Activated naive CD8-positive, alpha-beta T cell treated with anti-CD3 and anti-CD28 coated beads, Interleukin-2, amount 50 U/mL, for 24 hours (primary cell): Measurements from ENCODE around the gene TBX6.
"Not testable (repeated sequence)": the region's sequence is repeated elsewhere in the genome, so short reads cannot be mapped to it uniquely, and the experiment has no call there.

Experiments used
- ATAC-seq: fragments of 150-1000 bp; cut with Tn5 transposase; one replicate; pipeline ENCODE4 v1.10.0; 2021
- DNase-seq: peaks from one replicate; pipeline ENCODE4 v3.0.0; 2021
- H3K27ac Mint-ChIP-seq: one replicate; pipeline ENCODE4 v1.8.0; 2021; ENCODE audit warnings: mild to moderate bottlenecking, mixed read lengths
- H3K27me3 Mint-ChIP-seq: one replicate; pipeline ENCODE4 v1.8.0; 2021; ENCODE audit warnings: mixed read lengths
- H3K36me3 Mint-ChIP-seq: one replicate; pipeline ENCODE4 v1.8.0; 2021; ENCODE audit warnings: low read depth, mixed read lengths
- H3K4me1 Mint-ChIP-seq: one replicate; pipeline ENCODE4 v1.8.0; 2021; ENCODE audit warnings: mixed read lengths
- H3K4me3 Mint-ChIP-seq: one replicate; pipeline ENCODE4 v1.8.0; 2021; ENCODE audit warnings: mild to moderate bottlenecking, moderate library complexity, mixed read lengths
- H3K9me3 Mint-ChIP-seq: one replicate; pipeline ENCODE4 v1.8.0; 2021; ENCODE audit warnings: mixed read lengths

Gene TBX6

DNA sequence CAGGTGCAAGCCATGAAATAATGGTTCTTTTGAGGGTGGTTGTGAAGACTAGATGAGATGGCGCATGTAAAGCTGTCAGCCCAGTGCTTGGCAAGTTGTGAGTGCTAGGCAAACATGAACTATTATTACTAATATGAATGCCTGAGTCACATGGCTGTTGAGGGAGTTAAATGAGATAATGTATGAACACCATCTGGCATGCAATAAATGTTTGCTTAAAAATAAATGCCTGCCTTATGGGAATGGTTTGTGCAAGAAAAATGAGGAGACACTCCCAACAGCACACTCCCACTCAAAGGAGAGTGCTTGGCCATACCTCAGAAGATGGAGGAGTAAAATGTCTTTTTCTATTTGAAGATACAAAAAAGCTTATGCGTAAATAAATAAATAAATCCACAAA, 27.7 kb upstream of the TBX6 start:
- no peaks in the 10 kb centered on the region for H3K9me3 Mint-ChIP-seq
- H3K4me1 Mint-ChIP-seq, result peaks cover 20% of the 10 kb centered on the region
- H3K36me3 Mint-ChIP-seq, result peaks cover 3% of the 10 kb centered on the region
- no peak for ATAC-seq
- no peak for DNase-seq
- no peak overlapping the region for H3K27ac Mint-ChIP-seq
- no peak overlapping the region for H3K4me3 Mint-ChIP-seq
- no peaks in the 10 kb centered on the region for H3K27me3 Mint-ChIP-seq

GRCh38 chr16:30117768-30118167, 26.0 kb upstream of the TBX6 start:
- DNase-seq (no peak), ATAC-seq (no peak)
- no peaks in the 10 kb centered on the region for H3K27me3 Mint-ChIP-seq
- no peaks in the 10 kb centered on the region for H3K9me3 Mint-ChIP-seq
- peaks cover 3% of the 10 kb centered on the region for H3K36me3 Mint-ChIP-seq
- no peak overlapping the region for H3K27ac Mint-ChIP-seq
- H3K4me1 Mint-ChIP-seq, result peaks cover 19% of the 10 kb centered on the region
- H3K4me3 Mint-ChIP-seq, result no peak overlapping the region

GRCh38 chr16:30116291-30117207, 24.8 kb upstream of the TBX6 start:
- peaks cover 3% of the 10 kb centered on the region for H3K36me3 Mint-ChIP-seq

DNA sequence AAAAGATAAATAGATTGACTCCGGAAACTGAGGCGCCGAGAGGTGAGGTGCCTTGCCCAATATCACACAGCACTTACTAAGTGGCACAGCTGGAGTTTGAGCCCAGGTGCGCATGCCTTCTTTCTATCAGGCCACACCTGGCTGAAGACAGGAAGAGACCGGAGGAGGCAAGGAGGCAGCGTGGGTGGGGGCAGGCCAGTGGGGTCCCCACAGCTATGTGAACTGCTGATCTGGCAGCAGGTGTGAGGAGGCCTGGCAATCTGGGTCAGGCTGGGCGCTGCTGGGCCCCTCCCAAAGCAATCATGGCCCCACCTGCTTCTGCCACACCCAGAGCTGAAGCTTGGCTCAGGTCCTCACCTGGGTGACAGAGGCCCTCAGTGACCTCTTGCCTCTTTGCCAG, 23.5 kb upstream of the TBX6 start:
- Mint-ChIP-seq H3K27me3 (no peaks in the 10 kb centered on the region), H3K27ac (no peak overlapping the region), H3K36me3 (peaks cover 3% of the 10 kb centered on the region), H3K9me3 (no peaks in the 10 kb centered on the region), H3K4me3 (no peak overlapping the region), H3K4me1 (peaks cover 8% of the 10 kb centered on the region)
- no peak for ATAC-seq
- no peak for DNase-seq

More at GRCh38 chr16:30116291-30117207, 24.8 kb upstream of the TBX6 start:
- Mint-ChIP-seq H3K4me1 (peaks cover 13% of the 10 kb centered on the region), H3K4me3 (no peak overlapping the region), H3K27ac (no peak overlapping the region), H3K9me3 (no peaks in the 10 kb centered on the region), H3K27me3 (no peaks in the 10 kb centered on the region)
- ATAC-seq (no peak), DNase-seq (no peak)

DNA sequence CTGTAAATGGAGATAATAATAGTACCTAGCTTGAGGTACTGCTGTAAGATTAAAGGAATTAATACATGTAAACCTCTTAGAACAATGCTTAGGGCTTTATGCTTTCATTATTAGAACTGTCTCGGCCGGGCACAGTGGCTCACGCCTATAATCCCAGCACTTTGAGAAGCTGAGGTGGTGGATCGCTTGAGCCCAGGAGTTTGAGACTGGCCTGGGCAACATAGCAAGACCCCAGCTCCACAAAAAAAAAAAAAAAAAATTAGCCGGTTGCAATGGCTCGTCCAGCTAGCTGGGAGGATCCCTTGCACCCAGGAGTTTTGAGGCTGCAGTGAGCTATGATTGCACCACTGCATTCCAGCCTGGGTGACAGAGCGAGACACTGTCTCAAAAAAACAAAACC, 23.1 kb upstream of the TBX6 start:
- H3K36me3 Mint-ChIP-seq, H3K9me3 Mint-ChIP-seq, DNase-seq, H3K4me1 Mint-ChIP-seq, H3K4me3 Mint-ChIP-seq, ATAC-seq, H3K27me3 Mint-ChIP-seq, H3K27ac Mint-ChIP-seq: not testable (repeated sequence)

DNA sequence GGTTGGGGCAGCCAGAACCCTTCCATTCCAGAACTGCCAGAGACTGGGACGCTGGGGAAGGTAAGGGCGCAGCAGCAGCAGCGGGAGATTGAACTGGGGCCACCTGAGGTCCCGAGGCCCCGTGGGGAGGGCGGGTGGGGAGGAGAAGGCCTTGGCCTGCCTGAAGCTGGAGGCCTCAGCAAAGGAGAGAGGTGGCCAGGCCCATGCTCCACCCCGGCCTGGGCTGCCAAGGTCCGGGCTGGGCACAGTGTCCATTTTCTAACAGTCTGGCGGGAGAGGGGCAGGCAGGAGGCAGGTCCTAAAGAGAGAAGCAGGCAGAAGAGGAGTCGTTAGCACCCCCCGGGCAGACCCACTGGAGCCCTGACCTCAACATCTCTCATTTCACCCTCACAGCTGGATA, 22.7 kb upstream of the TBX6 start:
- Mint-ChIP-seq H3K27ac (no peak overlapping the region), H3K36me3 (peaks cover 2% of the 10 kb centered on the region), H3K4me3 (no peak overlapping the region), H3K27me3 (no peaks in the 10 kb centered on the region), H3K9me3 (no peaks in the 10 kb centered on the region), H3K4me1 (peaks cover 4% of the 10 kb centered on the region)
- ATAC-seq, result no peak
- DNase-seq, result no peak

DNA sequence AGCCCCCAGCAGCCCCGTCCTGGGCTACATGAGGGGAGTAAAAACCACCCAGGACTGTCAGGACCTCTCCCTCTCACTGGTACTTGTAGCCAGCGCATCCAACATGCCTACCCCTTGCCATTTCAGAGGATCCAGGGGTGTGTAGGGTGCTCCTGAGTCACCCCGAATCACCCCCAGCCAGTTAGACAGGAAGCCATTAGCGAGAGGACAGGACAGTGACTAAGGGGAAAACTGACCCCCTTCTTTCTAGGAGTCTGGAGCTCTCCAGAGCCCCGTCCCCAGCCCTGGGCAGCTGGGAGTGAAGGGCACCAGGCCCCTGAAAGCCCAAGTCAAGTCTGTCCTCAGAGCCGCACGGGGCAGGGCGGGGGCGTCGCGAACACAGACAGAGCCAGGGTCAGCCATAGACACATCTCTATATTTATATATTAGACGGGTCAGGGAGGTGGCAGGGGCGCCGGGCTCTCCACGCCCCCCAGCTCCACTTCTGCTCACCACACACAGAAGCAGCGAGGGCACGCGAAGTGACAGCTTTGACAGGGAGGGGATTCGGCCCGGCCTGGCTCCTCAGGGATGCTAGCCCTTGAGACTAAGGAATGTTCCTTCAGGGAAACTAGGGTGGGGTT, 22.1 kb upstream of the TBX6 start:
- DNase-seq (no peak), ATAC-seq (peak; percentile 3)
- no peaks in the 10 kb centered on the region for H3K27me3 Mint-ChIP-seq
- H3K27ac Mint-ChIP-seq, result no peak overlapping the region
- no peaks in the 10 kb centered on the region for H3K9me3 Mint-ChIP-seq
- no peaks in the 10 kb centered on the region for H3K36me3 Mint-ChIP-seq
- H3K4me3 Mint-ChIP-seq, result no peak overlapping the region
- H3K4me1 Mint-ChIP-seq, result peaks cover 3% of the 10 kb centered on the region

DNA sequence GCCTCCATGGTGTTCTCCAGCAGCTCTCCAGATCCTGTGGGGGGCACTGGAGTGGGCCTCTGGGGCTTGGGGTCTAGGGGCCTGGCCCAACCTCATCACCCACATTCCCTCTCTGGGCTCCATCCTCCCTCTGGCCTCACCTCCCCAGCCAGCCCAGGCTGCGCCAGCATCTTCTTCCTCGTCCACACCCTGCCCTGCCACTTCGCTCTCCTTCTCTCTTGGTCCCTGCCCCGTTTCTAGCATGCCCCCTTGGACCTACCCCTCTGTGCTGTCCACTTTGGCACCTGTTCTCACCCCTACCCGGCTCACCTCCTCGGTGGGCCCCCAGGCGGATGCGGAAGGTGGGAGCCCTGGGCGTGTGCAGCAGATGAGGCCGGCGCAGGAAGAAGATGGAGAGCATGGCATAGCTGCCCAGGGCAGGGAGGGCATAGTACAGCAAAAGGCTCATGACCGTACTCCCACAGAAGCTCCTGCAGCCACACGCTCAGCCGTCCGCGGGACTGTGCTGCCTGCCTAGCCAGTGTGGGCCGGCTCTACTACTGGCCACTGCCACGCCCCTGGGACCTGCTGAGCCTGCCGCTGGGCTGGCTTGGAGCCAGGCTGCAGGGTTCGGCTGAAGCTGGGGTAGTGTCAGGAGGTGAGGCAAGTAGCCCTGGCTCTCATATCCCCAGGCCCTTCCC, 21.4 kb upstream of the TBX6 start, which contains the start of gene GDPD3:
Gene GDPD3, minus strand, starts transcription at position 507 of the 680 bp plus-strand sequence. Its CDS starts 59 bp downstream, at position 448.
- Mint-ChIP-seq H3K9me3 (no peaks in the 10 kb centered on the region), H3K27me3 (no peaks in the 10 kb centered on the region), H3K27ac (no peak within 1 kb of the TSS), H3K4me1 (peaks cover 3% of the 10 kb centered on the region), H3K36me3 (no peaks in the 10 kb centered on the region), H3K4me3 (no peak within 1 kb of the TSS)
- DNase-seq, result no peak
- ATAC-seq, result peak; percentile 14

DNA sequence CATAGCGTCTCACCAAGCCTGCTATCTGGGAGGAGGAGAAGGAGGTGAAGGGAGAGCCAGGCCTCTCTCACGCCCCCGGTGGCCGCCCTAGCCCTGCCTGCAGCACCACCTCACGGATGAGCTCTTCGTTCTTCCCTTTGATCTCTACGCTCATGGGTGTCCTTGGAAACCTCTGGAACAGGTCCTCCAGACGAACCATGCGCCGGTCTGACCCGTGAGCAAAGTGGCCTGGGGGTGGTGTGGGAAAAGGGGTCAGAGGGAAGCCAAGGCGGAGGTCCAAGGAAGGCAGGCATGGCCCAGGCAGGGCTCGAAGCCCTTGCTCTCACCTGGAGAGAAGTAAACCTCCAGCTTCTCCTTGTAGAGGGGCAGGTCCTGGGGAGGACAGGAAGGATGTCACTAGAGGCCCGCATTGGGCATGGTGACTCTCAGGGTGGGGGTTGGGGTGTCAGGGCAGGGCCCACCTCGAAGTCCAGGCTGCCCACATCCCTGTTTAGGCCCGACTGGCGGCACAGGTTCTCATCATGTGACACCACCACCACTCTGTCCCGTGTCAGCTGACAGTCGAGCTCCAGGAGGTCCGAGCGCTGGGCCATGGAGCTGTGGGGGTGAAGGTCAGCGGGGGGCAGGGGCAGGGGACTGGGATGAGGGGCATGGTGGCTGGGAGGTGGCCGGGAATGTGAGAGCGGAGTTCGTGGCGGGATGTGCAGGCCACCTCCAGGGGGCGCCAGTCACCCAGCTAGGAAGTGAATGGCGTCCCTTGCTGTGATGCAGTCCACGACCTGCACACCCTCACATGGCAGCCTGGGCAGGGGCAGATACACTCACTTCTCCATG, 20.7 kb upstream of the TBX6 start:
- Mint-ChIP-seq H3K4me3 (no peak overlapping the region), H3K27ac (no peak overlapping the region), H3K9me3 (no peaks in the 10 kb centered on the region), H3K4me1 (peaks cover 3% of the 10 kb centered on the region), H3K36me3 (no peaks in the 10 kb centered on the region), H3K27me3 (no peaks in the 10 kb centered on the region)
- peak; percentile 86 for DNase-seq
- peak; percentile 60 for ATAC-seq

DNA sequence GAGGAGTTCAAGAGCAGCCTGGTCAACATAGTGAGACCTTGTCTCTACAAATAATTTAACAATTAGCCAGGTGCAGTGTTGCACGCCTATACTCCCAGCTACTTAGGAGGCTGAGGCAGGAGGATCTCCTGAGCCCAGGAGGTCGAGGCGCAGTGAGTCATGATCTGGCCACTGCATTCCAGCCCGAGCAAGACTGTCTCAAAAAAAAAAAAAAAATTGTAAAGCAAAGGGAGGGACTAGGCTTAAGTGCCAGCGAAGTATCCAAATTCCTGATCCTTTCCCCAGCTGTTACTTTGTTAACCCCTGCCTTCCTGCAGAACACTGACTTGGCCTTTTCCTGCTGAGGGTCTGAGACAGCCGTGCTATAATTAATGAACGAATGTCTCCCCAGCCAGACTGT, 18.9 kb upstream of the TBX6 start:
- peaks cover 3% of the 10 kb centered on the region for H3K4me1 Mint-ChIP-seq
- no peak overlapping the region for H3K27ac Mint-ChIP-seq
- no peak for ATAC-seq
- peaks cover 2% of the 10 kb centered on the region for H3K36me3 Mint-ChIP-seq
- no peak overlapping the region for H3K4me3 Mint-ChIP-seq
- H3K9me3 Mint-ChIP-seq, result no peaks in the 10 kb centered on the region
- DNase-seq, result no peak
- H3K27me3 Mint-ChIP-seq, result no peaks in the 10 kb centered on the region

DNA sequence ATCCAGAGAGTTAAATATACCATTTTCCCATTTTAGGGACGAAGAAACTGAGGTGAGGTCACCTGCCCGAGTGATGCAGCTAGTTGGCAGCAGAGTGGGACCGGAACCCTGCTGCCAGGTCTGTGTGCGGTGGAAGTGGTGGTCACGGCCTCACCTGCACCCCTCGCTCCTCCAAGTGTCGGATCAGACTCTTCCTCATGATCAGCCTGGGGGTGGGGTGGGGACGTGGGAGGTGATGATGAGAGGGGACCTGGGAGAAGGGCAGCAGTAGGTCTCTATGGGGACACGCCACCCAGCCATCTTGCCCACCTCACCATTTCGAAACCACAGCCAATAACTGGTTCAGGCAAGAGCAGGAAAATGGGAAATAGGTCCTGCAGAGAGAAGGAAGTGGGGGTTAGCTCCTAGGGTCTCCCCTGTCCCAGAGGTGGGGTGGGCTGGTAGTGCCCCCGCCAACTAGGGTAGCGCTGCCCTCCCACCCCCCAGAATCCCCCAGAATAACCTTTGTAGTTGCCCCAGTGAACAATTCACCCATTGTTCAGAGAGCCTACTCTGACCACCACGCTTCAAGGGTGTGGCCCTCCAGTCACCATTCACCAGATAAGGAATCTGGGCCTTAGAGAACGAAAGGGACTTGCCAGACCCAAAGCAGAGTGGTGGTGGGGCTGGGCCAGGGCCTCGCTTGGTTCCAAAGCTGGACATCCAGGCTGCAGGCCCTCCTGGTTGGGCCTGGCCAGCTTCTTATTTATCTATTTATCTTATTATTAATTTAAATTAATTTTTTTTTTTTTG, 16.5 kb upstream of the TBX6 start:
- H3K36me3 Mint-ChIP-seq, result peaks cover 12% of the 10 kb centered on the region
- no peak overlapping the region for H3K4me3 Mint-ChIP-seq
- DNase-seq, result no peak
- ATAC-seq, result no peak
- H3K27ac Mint-ChIP-seq, result no peak overlapping the region
- no peaks in the 10 kb centered on the region for H3K27me3 Mint-ChIP-seq
- no peaks in the 10 kb centered on the region for H3K4me1 Mint-ChIP-seq
- no peaks in the 10 kb centered on the region for H3K9me3 Mint-ChIP-seq

DNA sequence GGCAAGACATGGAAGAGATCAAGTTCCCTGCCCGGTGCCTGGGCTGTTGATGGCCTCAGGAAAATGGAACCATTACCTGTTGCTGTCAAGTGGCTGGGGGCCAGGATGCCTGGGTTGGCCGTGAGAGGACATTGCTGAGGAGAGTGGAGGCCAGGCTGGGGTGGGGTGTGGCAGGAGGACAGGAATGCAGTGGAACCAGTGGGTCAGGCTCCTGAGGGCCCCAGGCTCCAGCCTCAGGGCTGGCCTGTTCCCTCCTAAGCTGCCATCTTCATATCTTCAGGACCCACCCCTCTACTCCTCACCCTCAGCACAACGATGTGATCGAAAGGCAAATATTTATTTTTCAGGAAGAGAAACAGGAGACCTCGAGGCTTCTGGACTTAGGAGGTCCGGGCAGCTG, 12.8 kb upstream of the TBX6 start:
- Mint-ChIP-seq H3K27ac (no peak overlapping the region), H3K27me3 (no peaks in the 10 kb centered on the region), H3K9me3 (no peaks in the 10 kb centered on the region), H3K4me3 (no peak overlapping the region), H3K36me3 (peaks cover 12% of the 10 kb centered on the region), H3K4me1 (no peaks in the 10 kb centered on the region)
- ATAC-seq (no peak), DNase-seq (no peak)

DNA sequence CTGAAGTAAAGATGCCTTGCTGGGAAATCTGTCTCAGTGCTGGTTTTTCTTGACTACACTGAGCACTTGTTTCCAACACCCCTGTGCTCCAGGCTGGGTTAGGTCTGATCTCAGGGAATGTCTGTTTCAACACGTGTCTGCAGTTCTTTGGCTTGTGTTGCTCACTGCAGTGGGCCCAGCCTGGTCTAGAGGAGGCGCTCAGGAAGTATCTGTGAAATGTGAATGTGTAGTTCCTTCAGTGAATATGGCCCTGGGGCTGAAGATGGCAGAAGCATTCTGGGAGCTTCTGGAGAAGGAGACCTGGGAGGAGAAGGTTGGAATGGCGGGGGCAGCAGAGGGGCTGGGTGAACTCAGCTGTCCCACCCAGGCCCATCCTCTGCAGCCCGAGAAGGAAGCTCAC, 12.4 kb upstream of the TBX6 start:
- Mint-ChIP-seq H3K4me1 (no peaks in the 10 kb centered on the region), H3K36me3 (peaks cover 12% of the 10 kb centered on the region), H3K9me3 (no peaks in the 10 kb centered on the region), H3K4me3 (no peak overlapping the region), H3K27ac (no peak overlapping the region), H3K27me3 (no peaks in the 10 kb centered on the region)
- DNase-seq (no peak), ATAC-seq (no peak)
